Smooth muscle cell (in vitro differentiated cells): ENCODE data around the gene ARHGEF10L. TPM values are rescaled to one million over a fixed set of nuclear protein-coding genes. Genes with fewer than 3 reads are reported as not detected.

Experiments
- DNase-seq: peaks from one replicate; lab custom pipeline; 2025; ENCODE audit not compliant: unreplicated experiment; lab: John Stamatoyannopoulos, UW
- H2AFZ ChIP-seq: fragments of 200-600 bp; sonication (generic); 2 replicates; pipeline ENCODE4 v1.6.0; 2016; ENCODE audit warnings: antibody characterized with exemption, low read depth, mild to moderate bottlenecking
- H3F3A ChIP-seq: fragments of 200-600 bp; sonication (generic); 2 replicates; pipeline ENCODE4 v1.6.0; 2017; ENCODE audit warnings: antibody characterized with exemption, low read depth
- H3K27ac ChIP-seq: fragments of 200-600 bp; sonication (generic); 2 replicates; pipeline ENCODE4 v1.5.1; 2016; ENCODE audit warnings: low read depth, mild to moderate bottlenecking
- H3K27me3 ChIP-seq: fragments of 200-600 bp; sonication (generic); 2 replicates; pipeline ENCODE4 v1.6.1; 2016; ENCODE audit warnings: low read depth, mild to moderate bottlenecking
- H3K36me3 ChIP-seq: fragments of 200-600 bp; sonication (generic); 2 replicates; pipeline ENCODE4 v1.5.1; 2016; ENCODE audit warnings: low read depth
- H3K4me1 ChIP-seq: fragments of 200-600 bp; sonication (generic); 2 replicates; pipeline ENCODE4 v1.5.1; 2016; ENCODE audit warnings: low read depth
- H3K4me2 ChIP-seq: fragments of 200-600 bp; sonication (generic); 2 replicates; pipeline ENCODE4 v1.6.0; 2016; ENCODE audit warnings: mild to moderate bottlenecking
- H3K4me3 ChIP-seq: fragments of 200-600 bp; sonication (generic); 2 replicates; pipeline ENCODE4 v1.5.1; 2016; ENCODE audit warnings: mild to moderate bottlenecking
- H3K79me2 ChIP-seq: fragments of 200-600 bp; sonication (generic); 2 replicates; pipeline ENCODE4 v1.6.0; 2016; ENCODE audit warnings: low read depth, mild to moderate bottlenecking
- H3K9ac ChIP-seq: fragments of 200-600 bp; sonication (generic); 2 replicates; pipeline ENCODE4 v1.6.0; 2016; ENCODE audit warnings: low read depth
- H3K9me3 ChIP-seq: fragments of 200-600 bp; sonication (generic); replicated peaks from 2 replicates; pipeline ENCODE4 v1.5.1; 2016; ENCODE audit warnings: low read depth
- H4K20me1 ChIP-seq: fragments of 200-600 bp; sonication (generic); 2 replicates; pipeline ENCODE4 v1.6.0; 2016; ENCODE audit warnings: low read depth
- CTCF ChIP-seq: fragments of 200-600 bp; sonication (generic); IDR thresholded peaks from 2 replicates; pipeline ENCODE4 v1.5.1; 2017; ENCODE audit warnings: borderline replicate concordance, mild to moderate bottlenecking, antibody characterized with exemption; ENCODE audit not compliant: insufficient read depth, poor library complexity, severe bottlenecking
- WGBS: methylation state at CpG from one replicate; pipeline ENCODE4 v1.1.7; 2016; ENCODE audit warnings: low lambda C conversion rate; 5-methylcytosine and 5-hydroxymethylcytosine counted together
- polyA plus RNA-seq: library from polyadenylated mRNA; unstranded; fragments of >200 nt; fragmentation: Nextera tagmentation; extraction: Ambion mirVana; gene quantifications from 2 replicates; pipeline ENCODE4 v1.2.1, GENCODE V29; 2016
- total RNA-seq: library from RNA; depleted of rRNA; stranded (reverse); fragments of >200 nt; gene quantifications from 2 replicates; pipeline ENCODE4 v1.2.3, GENCODE V29; 2014

ARHGEF10L gene
- total and polyA plus RNA-seq, 2 experiments from 2014 or later = 6.6 to 13.7 TPM

GRCh38 chr1:17539118-17539476 is 401 bp upstream of the ARHGEF10L start:
- Histone ChIP-seq H3K27ac (no peak overlapping the region), H3K27me3 (no peaks in the 10 kb centered on the region), H3K9ac (peak overlapping the region; percentile 60), H3K4me2 (peak overlapping the region; percentile 88), H3F3A (peaks cover 8% of the 10 kb centered on the region), H3K4me3 (peak overlapping the region; percentile 46), H3K4me1 (peaks cover 12% of the 10 kb centered on the region), H2AFZ (peak overlapping the region; percentile 77), H3K79me2 (peaks cover 36% of the 10 kb centered on the region), H3K36me3 (no peaks in the 10 kb centered on the region), H3K9me3 (no peaks in the 10 kb centered on the region), H4K20me1 (peaks cover 19% of the 10 kb centered on the region)
- no peak for DNase-seq
- no peak for TF ChIP-seq CTCF
- 14% methylated on average over 14 of the region's 20 CpGs for WGBS

GRCh38 chr1:17540255-17541001 is 930 bp downstream of the ARHGEF10L start:
- Histone ChIP-seq H3K4me3 (peak overlapping the region; percentile 69), H2AFZ (peak overlapping the region; percentile 86), H3K4me2 (peak overlapping the region; percentile 91), H3K27ac (peak overlapping the region; percentile 43), H3K36me3 (no peaks in the 10 kb centered on the region), H3K4me1 (peaks cover 12% of the 10 kb centered on the region), H3K27me3 (no peaks in the 10 kb centered on the region), H3F3A (peaks cover 8% of the 10 kb centered on the region), H3K9me3 (no peaks in the 10 kb centered on the region), H3K9ac (peak overlapping the region; percentile 78), H4K20me1 (peaks cover 30% of the 10 kb centered on the region), H3K79me2 (peaks cover 42% of the 10 kb centered on the region)
- TF ChIP-seq CTCF = no peak
- WGBS = 8% methylated on average over 23 of the region's 26 CpGs
- no peak for DNase-seq

GRCh38 chr1:17542645-17543044 is 3.1 kb downstream of the ARHGEF10L start:
- Histone ChIP-seq H3K4me2 (no peak overlapping the region), H3K27ac (no peak overlapping the region), H3K9me3 (no peaks in the 10 kb centered on the region), H4K20me1 (peaks cover 52% of the 10 kb centered on the region), H3F3A (peaks cover 8% of the 10 kb centered on the region), H3K4me1 (peaks cover 12% of the 10 kb centered on the region), H3K79me2 (peaks cover 59% of the 10 kb centered on the region), H3K36me3 (no peaks in the 10 kb centered on the region), H2AFZ (no peak overlapping the region), H3K4me3 (no peak overlapping the region), H3K9ac (no peak overlapping the region), H3K27me3 (no peaks in the 10 kb centered on the region)
- no peak for DNase-seq
- TF ChIP-seq CTCF = no peak
- WGBS = 91% methylated on average over 7 of the region's 7 CpGs

GRCh38 chr1:17544776-17545350 is 5.4 kb downstream of the ARHGEF10L start:
- Histone ChIP-seq H3K27me3 (no peaks in the 10 kb centered on the region), H3K36me3 (no peaks in the 10 kb centered on the region), H3K9me3 (no peaks in the 10 kb centered on the region), H4K20me1 (peaks cover 74% of the 10 kb centered on the region), H3K4me1 (peaks cover 9% of the 10 kb centered on the region), H3K9ac (no peak overlapping the region), H3F3A (peaks cover 2% of the 10 kb centered on the region), H3K4me3 (no peak overlapping the region), H2AFZ (no peak overlapping the region), H3K4me2 (no peak overlapping the region), H3K79me2 (peaks cover 77% of the 10 kb centered on the region), H3K27ac (no peak overlapping the region)
- no peak for DNase-seq
- TF ChIP-seq CTCF = no peak
- 79% methylated on average over 6 of the region's 6 CpGs for WGBS
